ENCODE measurements around the gene DCXR. TPM values are rescaled to one million over a fixed set of nuclear protein-coding genes. Genes with fewer than 3 reads are reported as not detected.

The DCXR gene
- total RNA-seq, 4 donors from 2014 or later, result 89.1 to 162 (median 135) TPM

- DNase-seq, result no peak
- Histone ChIP-seq H3K4me1 (peaks cover 6 to 36% (median 12%) of the 10 kb centered on the region in 3 donors), H3K4me3 (no peak overlapping the region), H3K27ac (no peak overlapping the region), H3K36me3 (peaks cover 0 to 24% (median 0%) of the 10 kb centered on the region in 3 donors), H3K27me3 (no peaks in the 10 kb centered on the region), H3K9me3 (no peaks in the 10 kb centered on the region)
- WGBS, 2 donors, result 36 to 52% methylated on average over 8 to 9 of the region's 36 CpGs
- no peak for TF ChIP-seq POLR2A (IDR thresholded peaks at IDR 0.05)
- TF ChIP-seq, protein P1, sequence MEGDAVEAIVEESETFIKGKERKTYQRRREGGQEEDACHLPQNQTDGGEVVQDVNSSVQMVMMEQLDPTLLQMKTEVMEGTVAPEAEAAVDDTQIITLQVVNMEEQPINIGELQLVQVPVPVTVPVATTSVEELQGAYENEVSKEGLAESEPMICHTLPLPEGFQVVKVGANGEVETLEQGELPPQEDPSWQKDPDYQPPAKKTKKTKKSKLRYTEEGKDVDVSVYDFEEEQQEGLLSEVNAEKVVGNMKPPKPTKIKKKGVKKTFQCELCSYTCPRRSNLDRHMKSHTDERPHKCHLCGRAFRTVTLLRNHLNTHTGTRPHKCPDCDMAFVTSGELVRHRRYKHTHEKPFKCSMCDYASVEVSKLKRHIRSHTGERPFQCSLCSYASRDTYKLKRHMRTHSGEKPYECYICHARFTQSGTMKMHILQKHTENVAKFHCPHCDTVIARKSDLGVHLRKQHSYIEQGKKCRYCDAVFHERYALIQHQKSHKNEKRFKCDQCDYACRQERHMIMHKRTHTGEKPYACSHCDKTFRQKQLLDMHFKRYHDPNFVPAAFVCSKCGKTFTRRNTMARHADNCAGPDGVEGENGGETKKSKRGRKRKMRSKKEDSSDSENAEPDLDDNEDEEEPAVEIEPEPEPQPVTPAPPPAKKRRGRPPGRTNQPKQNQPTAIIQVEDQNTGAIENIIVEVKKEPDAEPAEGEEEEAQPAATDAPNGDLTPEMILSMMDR (IDR thresholded peaks at IDR 0.05), result no peak
- intact Hi-C loops (cut with DNase I), result no loop called here
Observed at GRCh38 chr17:81999976-82000802, 37.3 kb downstream of the DCXR start.

DNA sequence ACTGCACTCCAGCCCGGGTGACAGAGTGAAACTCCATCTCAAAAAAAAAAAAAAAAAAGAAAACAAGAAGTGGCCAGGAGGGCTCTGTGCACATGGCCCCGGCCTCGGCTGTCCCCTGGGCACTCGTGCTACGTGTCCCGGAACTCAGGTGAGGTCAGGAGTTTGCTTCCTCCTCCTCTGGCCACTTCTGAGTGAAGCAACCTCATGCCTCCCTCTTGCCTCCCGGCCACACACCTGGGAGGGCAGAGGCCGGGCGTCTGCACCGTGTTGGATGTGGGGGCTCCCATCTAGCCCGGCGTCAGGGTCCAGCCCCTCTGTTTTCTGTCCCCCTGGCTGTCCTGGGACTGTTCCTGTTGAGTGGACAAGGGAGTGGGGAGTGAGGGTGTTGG lies 37.9 kb downstream of the DCXR start:
- Histone ChIP-seq H3K4me1 (peaks cover 6 to 33% (median 12%) of the 10 kb centered on the region in 3 donors), H3K27me3 (no peaks in the 10 kb centered on the region), H3K36me3 (peaks cover 0 to 30% (median 0%) of the 10 kb centered on the region in 3 donors), H3K9me3 (no peaks in the 10 kb centered on the region), H3K4me3 (no peak overlapping the region), H3K27ac (no peak overlapping the region)
- no peak for TF ChIP-seq POLR2A (IDR thresholded peaks at IDR 0.05)
- TF ChIP-seq, protein P1 (IDR thresholded peaks at IDR 0.05), result no peak
- DNase-seq, result no peak
- WGBS, 2 donors, result 90 to 91% methylated on average over 9 to 12 of the region's 12 CpGs
- intact Hi-C loops (cut with DNase I), result no loop called here

GRCh38 chr17:81998691-81999438 lies 38.6 kb downstream of the DCXR start:
- intact Hi-C loops (cut with DNase I), result no loop called here
- no peak for DNase-seq
- Histone ChIP-seq H3K4me1 (peaks cover 6 to 33% (median 9%) of the 10 kb centered on the region in 3 donors), H3K36me3 (peaks cover 0 to 37% (median 0%) of the 10 kb centered on the region in 3 donors), H3K27me3 (no peaks in the 10 kb centered on the region), H3K4me3 (no peak overlapping the region), H3K9me3 (no peaks in the 10 kb centered on the region), H3K27ac (no peak overlapping the region)
- TF ChIP-seq, protein P1 (IDR thresholded peaks at IDR 0.05), result no peak
- no peak for TF ChIP-seq POLR2A (IDR thresholded peaks at IDR 0.05)
- 60 to 78% methylated on average over 2 to 7 of the region's 14 CpGs for WGBS, 2 donors

- Histone ChIP-seq H3K9me3 (no peaks in the 10 kb centered on the region), H3K27me3 (no peaks in the 10 kb centered on the region), H3K4me1 (peaks cover 1 to 33% (median 3%) of the 10 kb centered on the region in 3 donors), H3K27ac (no peak overlapping the region), H3K36me3 (peaks cover 0 to 41% (median 0%) of the 10 kb centered on the region in 3 donors), H3K4me3 (no peak overlapping the region)
- 82 to 85% methylated on average over 7 of the region's 7 CpGs for WGBS, 2 donors
- DNase-seq, result no peak
- TF ChIP-seq, protein P1 (IDR thresholded peaks at IDR 0.05), result no peak
- TF ChIP-seq POLR2A (IDR thresholded peaks at IDR 0.05), result no peak
- intact Hi-C loops (cut with DNase I), result no loop called here
Observed at GRCh38 chr17:81998212-81998611, 39.3 kb downstream of the DCXR start.

Data from esophagus squamous epithelium (tissue), 5 donors.